GM21526 (cell line): ENCODE results near the gene NUDT2.
A peak's percentile ranks its signal among the peaks of the same experiment; 100 is the strongest.
"Not testable (repeated sequence)": the region's sequence is repeated elsewhere in the genome, so short reads cannot be mapped to it uniquely, and the experiment has no call there.

Experiments
- ATAC-seq: cut with Tn5 transposase; IDR thresholded peaks from one replicate; pipeline ENCODE4 v1.9.1; 2021; ENCODE audit warnings: moderate library complexity; ENCODE audit not compliant: unreplicated experiment, low FRiP score

The NUDT2 gene

GRCh38 chr9:34328987-34329832, at the start of gene NUDT2, which contains the start of gene KIF24:
Gene NUDT2, plus strand, starts transcription at chr9:34329569. Its CDS starts 9,471 bp downstream, at chr9:34339040.
Gene KIF24, minus strand, starts transcription at chr9:34329268. Its CDS starts 17,922 bp downstream, at chr9:34311346.
- peak; percentile 92 for ATAC-seq

- ATAC-seq = no peak
Measured at GRCh38 chr9:34282096-34282495, 47.3 kb upstream of the NUDT2 start.

- no peak for ATAC-seq
Measured at GRCh38 chr9:34289159-34289558, 40.2 kb upstream of the NUDT2 start.

GRCh38 chr9:34291023-34291422, 38.3 kb upstream of the NUDT2 start:
- ATAC-seq = no peak

- no peak for ATAC-seq
Measured at GRCh38 chr9:34291423-34291822, 37.9 kb upstream of the NUDT2 start.

- no peak for ATAC-seq
Measured at GRCh38 chr9:34292552-34292951, 36.8 kb upstream of the NUDT2 start.

GRCh38 chr9:34301064-34301463, 28.3 kb upstream of the NUDT2 start:
- ATAC-seq = not testable (repeated sequence)

GRCh38 chr9:34308316-34308715, 21.1 kb upstream of the NUDT2 start:
- ATAC-seq = not testable (repeated sequence)

GRCh38 chr9:34310215-34310614, 19.2 kb upstream of the NUDT2 start:
- ATAC-seq = no peak

- no peak for ATAC-seq
Measured at GRCh38 chr9:34311499-34312185, 17.7 kb upstream of the NUDT2 start.

- no peak for ATAC-seq
Measured at GRCh38 chr9:34317436-34317835, 11.9 kb upstream of the NUDT2 start.

GRCh38 chr9:34318163-34318790, 11.1 kb upstream of the NUDT2 start:
- no peak for ATAC-seq

GRCh38 chr9:34321451-34321850, 7.9 kb upstream of the NUDT2 start:
- ATAC-seq = no peak

GRCh38 chr9:34322899-34323591, 6.3 kb upstream of the NUDT2 start:
- no peak for ATAC-seq

- no peak for ATAC-seq
Measured at GRCh38 chr9:34326690-34327089, 2.7 kb upstream of the NUDT2 start.

- ATAC-seq = no peak
Measured at GRCh38 chr9:34328500-34328986, 826 bp upstream of the NUDT2 start.

- ATAC-seq = no peak
Measured at GRCh38 chr9:34331196-34331595, 1.8 kb downstream of the NUDT2 start.

- no peak for ATAC-seq
Measured at GRCh38 chr9:34332076-34332964, 3.0 kb downstream of the NUDT2 start.

GRCh38 chr9:34333836-34334235, 4.5 kb downstream of the NUDT2 start:
- ATAC-seq = no peak
